HEK293 (cell line): ENCODE results near the gene STYXL1.

Experiments
- CTCF ChIA-PET: fragments of 350-600 bp; formaldehyde crosslinking; extraction: SDS; loops from one replicate; lab custom pipeline; 2021; ENCODE audit warnings: antibody characterized with exemption; lab: Yijun Ruan, JAX
- POLR2A ChIA-PET: fragments of 300-600 bp; formaldehyde crosslinking; extraction: SDS; loops from one replicate; lab custom pipeline; 2020; ENCODE audit warnings: antibody characterized with exemption, inconsistent platforms; lab: Yijun Ruan, JAX
- H3K27ac ChIP-seq: fragments of 200-500 bp; sonication (Bioruptor generic); 2 replicates; pipeline ENCODE4 v1.5.1; 2014; ENCODE audit warnings: low read depth, low read length, control low read depth, inconsistent platforms; ENCODE audit errors: extremely low read depth
- H3K36me3 ChIP-seq, 2 experiments: fragments of 200-500 bp in 1 of 2; sonication (Bioruptor generic) in 1 of 2; 1 replicate in 1 of 2; 2 replicates in 1 of 2; pipeline ENCODE4 v1.5.1; 2014 to 2017; ENCODE audit warnings: inconsistent platforms in 2 of 2, low read length in 2 of 2; ENCODE audit not compliant: control insufficient read depth in 2 of 2, insufficient read depth in 1 of 2
- H3K4me1 ChIP-seq: fragments of 200-500 bp; sonication (Bioruptor generic); 2 replicates; pipeline ENCODE4 v1.5.1; 2014; ENCODE audit warnings: mild to moderate bottlenecking, low read length, inconsistent platforms; ENCODE audit not compliant: control insufficient read depth, insufficient read depth
- H3K4me3 ChIP-seq: 2 replicates; pipeline ENCODE4 v1.5.1; 2011; ENCODE audit warnings: low read depth, mild to moderate bottlenecking, control low read depth, low read length, moderate library complexity
- H3K9me3 ChIP-seq: fragments of 200-500 bp; sonication (Bioruptor generic); 2 replicates; pipeline ENCODE4 v1.5.1; 2014; ENCODE audit warnings: low read depth, low read length, inconsistent platforms; ENCODE audit not compliant: control insufficient read depth, insufficient read depth
- ATF2 ChIP-seq: fragments of 450-650 bp; formaldehyde crosslinking; IDR thresholded peaks from 2 replicates; pipeline ENCODE4 v1.5.1; 2016; ENCODE audit warnings: missing biosample characterization, missing genetic modification characterization, low read depth
- BCL11A ChIP-seq: fragments of 450-650 bp; formaldehyde crosslinking; IDR thresholded peaks from 2 replicates; pipeline ENCODE4 v1.5.1; 2016; ENCODE audit warnings: low read depth, missing biosample characterization, missing genetic modification characterization
- GLI2 ChIP-seq: fragments of 450-650 bp; formaldehyde crosslinking; IDR thresholded peaks from 2 replicates; pipeline ENCODE4; 2017; ENCODE audit warnings: missing biosample characterization, missing genetic modification characterization, low read depth, borderline replicate concordance
- INSM2 ChIP-seq: fragments of 450-650 bp; formaldehyde crosslinking; IDR thresholded peaks from 2 replicates; pipeline ENCODE4 v1.5.1; 2016; ENCODE audit warnings: missing biosample characterization, missing genetic modification characterization
- MZF1 ChIP-seq: fragments of 450-650 bp; formaldehyde crosslinking; IDR thresholded peaks from 2 replicates; pipeline ENCODE4 v1.5.1; 2017; ENCODE audit warnings: missing biosample characterization, missing genetic modification characterization, borderline replicate concordance
- PRDM10 ChIP-seq: fragments of 450-650 bp; formaldehyde crosslinking; IDR thresholded peaks from 2 replicates; pipeline ENCODE4 v1.5.1; 2016; ENCODE audit warnings: missing biosample characterization, missing genetic modification characterization
- SETDB1 ChIP-seq: IDR thresholded peaks from one replicate; pipeline ENCODE4 v1.6.1; 2017; ENCODE audit warnings: mild to moderate bottlenecking, low read length, moderate library complexity, mixed read lengths; ENCODE audit not compliant: insufficient read length
- SP2 ChIP-seq: fragments of 450-650 bp; formaldehyde crosslinking; IDR thresholded peaks from 2 replicates; pipeline ENCODE4 v1.5.1; 2016; ENCODE audit warnings: missing biosample characterization, missing genetic modification characterization
- TSHZ1 ChIP-seq: fragments of 450-650 bp; formaldehyde crosslinking; IDR thresholded peaks from 2 replicates; pipeline ENCODE4 v1.5.1; 2016; ENCODE audit warnings: missing biosample characterization, missing genetic modification characterization, borderline replicate concordance
- ZBTB21 ChIP-seq: fragments of 450-650 bp; formaldehyde crosslinking; IDR thresholded peaks from 2 replicates; pipeline ENCODE4 v1.5.1; 2017; ENCODE audit warnings: missing biosample characterization, missing genetic modification characterization
- ZNF114 ChIP-seq: fragments of 450-650 bp; formaldehyde crosslinking; IDR thresholded peaks from 2 replicates; pipeline ENCODE4 v1.5.0; 2017; ENCODE audit warnings: missing biosample characterization, missing genetic modification characterization
- ZNF26 ChIP-seq: fragments of 450-650 bp; formaldehyde crosslinking; IDR thresholded peaks from 2 replicates; pipeline ENCODE4 v1.5.1; 2016; ENCODE audit warnings: missing biosample characterization, missing genetic modification characterization
- ZNF354C ChIP-seq: fragments of 450-650 bp; formaldehyde crosslinking; IDR thresholded peaks from 2 replicates; pipeline ENCODE4 v1.5.1; 2016; ENCODE audit warnings: missing biosample characterization, missing genetic modification characterization, low read depth, borderline replicate concordance
- ZNF626 ChIP-seq: fragments of 450-650 bp; sonication (Bioruptor Pico); formaldehyde crosslinking; IDR thresholded peaks from 2 replicates; pipeline ENCODE4 v1.5.1; 2018; ENCODE audit warnings: missing biosample characterization, missing genetic modification characterization, inconsistent platforms
- ZNF660 ChIP-seq: fragments of 450-650 bp; IDR thresholded peaks from 2 replicates; pipeline ENCODE4 v1.5.1; 2018; ENCODE audit warnings: missing biosample characterization, mild to moderate bottlenecking, missing genetic modification characterization
- ZNF747 ChIP-seq: fragments of 450-650 bp; formaldehyde crosslinking; IDR thresholded peaks from 2 replicates; pipeline ENCODE4 v1.5.1; 2016; ENCODE audit warnings: missing biosample characterization, missing genetic modification characterization

The STYXL1 gene

GRCh38 chr7:76056241-76056640, 8.4 kb upstream of the STYXL1 start:
- peaks cover 32 to 92% of the 10 kb centered on the region in 2 experiments; a peak in 2 of 3 replicates for H3K36me3 ChIP-seq
- ChIA-PET POLR2A (interaction anchor here (0.9 kb wide), 1 partner anchor 8 kb away, joined by 3 read pairs; the partner anchor contains the start of genes MDH2 and STYXL1), CTCF (interaction anchor here (0.5 to 0.7 kb wide), 2 partner anchors 64 to 99 kb away, joined by 3 read pairs; no protein-coding TSS in a partner anchor)
- H3K4me3 ChIP-seq = no peak overlapping the region
- no peaks in the 10 kb centered on the region for H3K4me1 ChIP-seq
- TF ChIP-seq ZNF26 (no peak), SP2 (tag by site-specific recombination) (no peak), ZNF626 (tag by site-specific recombination) (no peak), ZBTB21 (no peak), ATF2 (tag by site-specific recombination) (no peak), INSM2 (no peak), ZNF660 (tag by site-specific recombination) (no peak), BCL11A (no peak), ZNF747 (tag by site-specific recombination) (no peak), ZNF354C (tag by site-specific recombination) (no peak), PRDM10 (tag by site-specific recombination) (no peak), GLI2 (tag by site-specific recombination) (no peak), ZNF114 (tag by site-specific recombination) (no peak), MZF1 (tag by site-specific recombination) (no peak), SETDB1 (no peak), TSHZ1 (tag by site-specific recombination) (no peak)
- no peaks in the 10 kb centered on the region for H3K9me3 ChIP-seq
- H3K27ac ChIP-seq = no peak overlapping the region
